HepG2 (cell line): Measurements from ENCODE around the gene LRRC74B. TPM values are rescaled to one million over a fixed set of nuclear protein-coding genes. Genes with fewer than 3 reads are reported as not detected.

ENCODE experiments used
- ATAC-seq: fragments of 200-7000 bp; cut with Tn5 transposase; 3 replicates; pipeline ENCODE4 v1.9.1; 2020; ENCODE audit warnings: mild to moderate bottlenecking, moderate library complexity
- BruUV-seq: library from RNA; stranded (reverse); fragments of 400-500 nt; replicated peaks from 2 replicates; lab custom pipeline; 2021; lab: Mats Ljungman, UMichigan
- CTCF ChIA-PET: fragments of 300-600 bp; formaldehyde crosslinking; extraction: SDS; loops from one replicate; lab custom pipeline; 2021; ENCODE audit warnings: low total read pairs, inconsistent platforms, low intra/inter-chr PET ratio; lab: Yijun Ruan, JAX
- POLR2A ChIA-PET: fragments of 350-600 bp; sonication (Branson Sonifier 250); formaldehyde crosslinking; loops from one replicate; lab custom pipeline; 2020; ENCODE audit warnings: antibody characterized with exemption, inconsistent platforms; lab: Yijun Ruan, JAX
- DNase-seq: peaks from one replicate; pipeline ENCODE4 v3.0.0-alpha.2; 2015; ENCODE audit warnings: low spot score
- FAIRE-seq: peaks from 3 replicates; lab custom pipeline; 2011; peaks lifted over from hg19 to GRCh38; lab: Jason Lieb, UNC
- H2AFZ ChIP-seq: one replicate; pipeline ENCODE4 v1.6.1; 2011; ENCODE audit warnings: low read length, inconsistent platforms
- H3K27ac ChIP-seq: fragments of 300-600 bp; 3 replicates; pipeline ENCODE4 v1.8.0; 2011; ENCODE audit warnings: mixed run types, mild to moderate bottlenecking, mixed read lengths, low read length, inconsistent platforms; ENCODE audit not compliant: insufficient read depth; ENCODE audit errors: extremely low read length
- H3K27me3 ChIP-seq, 2 experiments: fragments of 200-600 bp in 1 of 2; 2 replicates in 1 of 2; 3 replicates in 1 of 2; pipeline versions ENCODE4 v1.6.0 to v1.8.0; 2011; ENCODE audit warnings: low read length in 2 of 2, mild to moderate bottlenecking in 2 of 2, moderate library complexity in 2 of 2, inconsistent platforms in 1 of 2; ENCODE audit not compliant: insufficient read depth in 2 of 2, control insufficient read depth in 1 of 2
- H3K36me3 ChIP-seq, 2 experiments: fragments of 200-600 bp in 1 of 2; replicated peaks in 1 of 2; 2 replicates in 1 of 2; 3 replicates in 1 of 2; pipeline versions ENCODE4 v1.5.1 to v1.8.0; 2011; ENCODE audit warnings: low read length in 2 of 2, inconsistent platforms in 1 of 2; ENCODE audit not compliant: insufficient read depth in 2 of 2, control insufficient read depth in 1 of 2
- H3K4me1 ChIP-seq: 2 replicates; pipeline ENCODE4 v1.5.1; 2012; ENCODE audit warnings: low read length, inconsistent platforms; ENCODE audit not compliant: insufficient read depth
- H3K4me2 ChIP-seq: 2 replicates; pipeline ENCODE4 v1.6.0; 2011; ENCODE audit warnings: low read depth, low read length, inconsistent platforms
- H3K4me3 ChIP-seq, 3 experiments: fragments of 200-600 bp in 1 of 3; sonication (generic), shearing (Covaris generic) in 1 of 3; replicated peaks in 1 of 3; 2 replicates each; pipeline ENCODE4 v1.5.1; 2011 to 2016; ENCODE audit warnings: low read length in 3 of 3, inconsistent platforms in 2 of 3, low read depth in 2 of 3, mild to moderate bottlenecking in 2 of 3, control low read depth in 1 of 3, mixed read lengths in 1 of 3; ENCODE audit not compliant: insufficient read depth in 1 of 3
- H3K79me2 ChIP-seq: one replicate; pipeline ENCODE4 v1.6.1; 2011; ENCODE audit warnings: low read length, inconsistent platforms; ENCODE audit not compliant: insufficient read depth
- H3K9ac ChIP-seq: 2 replicates; pipeline ENCODE4 v1.6.0; 2011; ENCODE audit warnings: mild to moderate bottlenecking, low read depth, low read length, inconsistent platforms; ENCODE audit not compliant: insufficient read depth
- H3K9me3 ChIP-seq: 2 replicates; pipeline ENCODE4 v1.5.1; 2012; ENCODE audit warnings: mild to moderate bottlenecking, low read length
- H4K20me1 ChIP-seq: 2 replicates; pipeline ENCODE4 v1.6.0; 2011; ENCODE audit warnings: inconsistent platforms, mild to moderate bottlenecking, low read length, moderate library complexity; ENCODE audit not compliant: insufficient read depth
- ZNF275 ChIP-seq: sonication (generic); formaldehyde crosslinking; IDR thresholded peaks from 2 replicates; pipeline ENCODE4 v1.8.0; 2022; ENCODE audit warnings: missing genetic modification reagents, mild to moderate bottlenecking, inconsistent platforms, borderline replicate concordance
- ZNF772 ChIP-seq: sonication (generic); formaldehyde crosslinking; IDR thresholded peaks from 2 replicates; pipeline ENCODE4 v1.5.0; 2020; ENCODE audit warnings: mild to moderate bottlenecking, missing genetic modification reagents
- ZNF83 ChIP-seq: sonication (generic); formaldehyde crosslinking; IDR thresholded peaks from 2 replicates; pipeline ENCODE4 v1.4.0; 2020; ENCODE audit warnings: missing genetic modification reagents, mild to moderate bottlenecking, borderline replicate concordance
- WGBS: methylation state at CpG from one replicate; pipeline ENCODE4 v1.1.6; 2017; ENCODE audit warnings: low lambda C conversion rate; 5-methylcytosine and 5-hydroxymethylcytosine counted together
- in situ Hi-C: cut with HindIII; loops from 2 replicates; pipeline ENCODE4 v1.10.0; 2017; ENCODE audit warnings: low pct_unique_long_range_greater_than_20kb; ENCODE audit not compliant: extremely low pct_ligation_motif_present
- intact Hi-C: fragments of 100-400 bp; cut with micrococcal nuclease; formaldehyde crosslinking; loops from one replicate; pipeline ENCODE4 v1.10.0; 2022; ENCODE audit not compliant: unreplicated experiment
- polyA plus RNA-seq, 8 experiments: library from polyadenylated mRNA; depleted of rRNA in 3 of 8; stranded (reverse) in 7 of 8; unstranded in 1 of 8; fragments of >200 nt; fragmentation: Illumina TruSeq in 4 of 8; extraction: Trizol in 4 of 8; gene quantifications; 2 replicates each; pipeline versions ENCODE4 v1.2.1 to v1.2.3, GENCODE V29; 2011 to 2016; ENCODE audit warnings: low read depth in 4 of 8, missing spikeins in 1 of 8, mixed read lengths in 1 of 8; ENCODE audit not compliant: insufficient read depth in 1 of 8
- total RNA-seq, 5 experiments: library from RNA; depleted of rRNA; stranded (reverse); fragments of >200 nt; fragmentation: Illumina TruSeq; extraction: Trizol; gene quantifications; 2 replicates each; pipeline ENCODE4 v1.2.3, GENCODE V29; 2016; ENCODE audit warnings: low read depth in 1 of 5
- TF ChIP-seq, protein P1 (sequence below): sonication (generic); formaldehyde crosslinking; IDR thresholded peaks from 2 replicates; pipeline ENCODE4 v1.8.0; 2022; ENCODE audit warnings: low read depth, missing genetic modification reagents

Gene LRRC74B
- total and polyA plus RNA-seq, 2 of the 13 experiments (the other 11 are each of a cell fraction or from before 2014, with no cell fraction given) = not detected

DNA sequence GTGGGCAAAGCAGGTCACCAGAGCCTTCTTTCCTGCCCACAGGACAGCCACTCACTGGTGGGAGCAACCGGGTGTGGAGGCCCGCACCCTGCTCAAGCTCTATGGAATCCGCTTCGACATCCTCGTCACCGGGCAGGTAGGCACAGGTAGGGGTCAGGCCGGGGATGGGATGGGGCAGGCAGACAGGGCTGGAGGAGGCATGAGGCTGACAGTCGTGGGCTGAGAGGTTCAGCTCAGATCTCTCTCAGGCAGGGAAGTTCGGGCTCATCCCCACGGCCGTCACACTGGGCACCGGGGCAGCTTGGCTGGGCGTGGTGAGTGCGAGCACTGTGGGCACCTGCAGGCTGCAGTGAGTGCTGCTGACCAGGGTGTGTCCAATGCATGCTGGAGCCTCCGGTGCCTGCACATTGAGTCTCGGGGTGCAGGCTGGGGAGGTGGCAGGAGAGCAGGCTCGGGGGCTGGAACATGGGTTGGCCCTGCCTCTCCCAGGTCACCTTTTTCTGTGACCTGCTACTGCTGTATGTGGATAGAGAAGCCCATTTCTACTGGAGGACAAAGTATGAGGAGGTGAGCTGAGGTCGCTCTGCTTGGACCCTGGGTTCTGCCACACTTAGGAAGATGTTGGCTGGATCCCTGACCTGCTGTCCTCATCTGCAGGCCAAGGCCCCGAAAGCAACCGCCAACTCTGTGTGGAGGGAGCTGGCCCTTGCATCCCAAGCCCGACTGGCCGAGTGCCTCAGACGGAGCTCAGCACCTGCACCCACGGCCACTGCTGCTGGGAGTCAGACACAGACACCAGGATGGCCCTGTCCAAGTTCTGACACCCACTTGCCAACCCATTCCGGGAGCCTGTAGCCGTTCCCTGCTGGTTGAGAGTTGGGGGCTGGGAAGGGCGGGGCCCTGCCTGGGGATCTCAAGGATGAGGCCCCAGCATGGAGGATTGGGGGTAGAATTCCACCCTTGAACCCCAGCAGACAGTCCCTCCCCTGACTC lies 19.7 kb upstream of the LRRC74B start (continued):
- TF ChIP-seq, protein P1, sequence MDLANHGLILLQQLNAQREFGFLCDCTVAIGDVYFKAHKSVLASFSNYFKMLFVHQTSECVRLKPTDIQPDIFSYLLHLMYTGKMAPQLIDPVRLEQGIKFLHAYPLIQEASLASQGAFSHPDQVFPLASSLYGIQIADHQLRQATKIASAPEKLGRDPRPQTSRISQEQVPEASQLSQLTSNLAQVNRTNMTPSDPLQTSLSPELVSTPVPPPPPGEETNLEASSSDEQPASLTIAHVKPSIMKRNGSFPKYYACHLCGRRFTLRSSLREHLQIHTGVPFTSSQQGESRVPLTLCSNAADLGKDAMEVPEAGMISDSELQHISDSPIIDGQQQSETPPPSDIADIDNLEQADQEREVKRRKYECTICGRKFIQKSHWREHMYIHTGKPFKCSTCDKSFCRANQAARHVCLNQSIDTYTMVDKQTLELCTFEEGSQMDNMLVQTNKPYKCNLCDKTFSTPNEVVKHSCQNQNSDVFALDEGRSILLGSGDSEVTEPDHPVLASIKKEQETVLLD (CRISPR knock-in tag) = no peak

DNA sequence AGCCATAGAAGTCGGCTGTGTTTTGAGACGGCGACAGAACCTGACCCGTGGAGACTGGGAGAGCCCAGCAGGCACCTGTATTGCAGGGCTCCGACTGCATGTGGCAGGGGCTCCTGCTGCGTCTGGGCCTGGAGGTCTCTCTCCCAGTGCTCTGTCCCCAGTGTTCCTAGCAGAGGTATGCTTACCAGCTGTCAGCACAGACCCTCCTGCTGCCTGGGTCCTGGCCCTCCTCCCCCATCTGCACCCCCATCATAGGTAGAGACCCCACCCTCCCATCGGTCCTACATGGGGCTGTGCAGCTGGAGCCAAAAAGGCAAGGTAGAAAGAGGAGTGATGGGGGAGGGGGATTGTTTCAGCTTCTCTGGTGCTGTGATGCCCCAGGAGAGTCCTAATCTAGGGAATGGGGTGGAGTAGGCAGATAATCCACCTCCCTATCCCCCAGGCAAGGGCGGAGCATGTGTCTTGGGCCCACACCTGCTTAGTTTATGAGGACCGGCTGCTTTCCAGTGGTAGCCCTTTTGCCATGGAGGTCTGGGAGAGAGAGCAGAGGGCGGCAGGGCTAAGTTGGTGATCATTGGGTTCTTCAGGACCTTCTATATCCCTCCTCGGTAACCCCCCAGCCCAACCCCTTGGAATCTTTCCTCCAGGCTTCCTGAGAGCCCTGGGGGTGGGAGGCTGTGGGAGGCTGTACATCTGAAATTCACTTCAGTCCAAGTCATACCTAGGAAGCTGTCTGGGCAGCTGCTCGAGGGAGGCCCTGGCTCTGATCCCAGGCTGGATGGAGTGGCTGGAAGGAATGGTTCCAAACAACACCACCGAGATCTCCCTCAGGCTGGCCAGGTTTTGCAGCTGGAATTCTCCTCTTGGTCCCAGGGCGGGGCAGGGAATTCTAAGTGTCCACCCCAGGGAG lies 18.7 kb upstream of the LRRC74B start:
- in situ Hi-C loops = no loop called here
- H3K9me3 ChIP-seq = no peaks in the 10 kb centered on the region
- ChIA-PET POLR2A (no interaction called here), CTCF (no interaction called here)
- no peaks in the 10 kb centered on the region for H3K36me3 ChIP-seq
- ATAC-seq (no peak), DNase-seq (no peak), FAIRE-seq (no peak)
- peaks cover 9% of the 10 kb centered on the region for H3K4me1 ChIP-seq
- H3K27ac ChIP-seq = no peak overlapping the region
- peaks cover 14 to 72% of the 10 kb centered on the region in 2 experiments; a peak in 4 of 5 replicates for H3K27me3 ChIP-seq
- no peaks in the 10 kb centered on the region for H3K79me2 ChIP-seq
- H3K4me3 ChIP-seq = no peak overlapping the region
- no TSS peak for BruUV-seq
- no peak overlapping the region for H3K9ac ChIP-seq
- no peaks in the 10 kb centered on the region for H4K20me1 ChIP-seq
- intact Hi-C loops = no loop called here
- no peak overlapping the region for H2AFZ ChIP-seq
- no peak overlapping the region for H3K4me2 ChIP-seq
- 17% methylated on average over 1 of the region's 14 CpGs for WGBS
- TF ChIP-seq ZNF83 (no peak), ZNF275 (CRISPR knock-in tag) (no peak), ZNF772 (no peak)
- TF ChIP-seq, all 625 proteins: peak for 0
